Neural progenitor cell (in vitro differentiated cells): ENCODE results near the gene TRPC4AP. TPM values are rescaled to one million over a fixed set of nuclear protein-coding genes. Genes with fewer than 3 reads are reported as not detected.

Experiments
- DNase-seq: peaks from one replicate; pipeline ENCODE4 v3.0.0-alpha.2; 2016; ENCODE audit warnings: low spot score
- H2AFZ ChIP-seq: fragments of 200-600 bp; sonication (generic); replicated peaks from 2 replicates; pipeline ENCODE4 v1.6.1; 2016; ENCODE audit warnings: antibody characterized with exemption
- H3F3A ChIP-seq: fragments of 200-600 bp; sonication (generic); 2 replicates; pipeline ENCODE4 v1.6.1; 2016; ENCODE audit warnings: antibody characterized with exemption, low read depth
- H3K27ac ChIP-seq: fragments of 200-600 bp; sonication (generic); 2 replicates; pipeline ENCODE4 v1.5.1; 2016; ENCODE audit warnings: mild to moderate bottlenecking
- H3K27me3 ChIP-seq: fragments of 200-600 bp; sonication (generic); 2 replicates; pipeline ENCODE4 v1.6.1; 2016; ENCODE audit warnings: mild to moderate bottlenecking, moderate library complexity
- H3K36me3 ChIP-seq: fragments of 200-600 bp; sonication (generic); 2 replicates; pipeline ENCODE4 v1.5.1; 2016
- H3K4me1 ChIP-seq: fragments of 200-600 bp; sonication (generic); 2 replicates; pipeline ENCODE4 v1.6.1; 2016; ENCODE audit warnings: mixed run types
- H3K4me2 ChIP-seq: fragments of 200-600 bp; sonication (generic); 2 replicates; pipeline ENCODE4 v1.6.1; 2016
- H3K4me3 ChIP-seq: fragments of 200-600 bp; sonication (generic); 2 replicates; pipeline ENCODE4 v1.5.1; 2016
- H3K79me2 ChIP-seq: fragments of 200-600 bp; sonication (generic); 2 replicates; pipeline ENCODE4 v1.6.1; 2016; ENCODE audit warnings: low read depth
- H3K9ac ChIP-seq: fragments of 200-600 bp; sonication (generic); 2 replicates; pipeline ENCODE4 v1.6.1; 2016
- H3K9me3 ChIP-seq: fragments of 200-600 bp; sonication (generic); 2 replicates; pipeline ENCODE4 v1.5.1; 2016; ENCODE audit warnings: low read depth
- H4K20me1 ChIP-seq: fragments of 200-600 bp; sonication (generic); 2 replicates; pipeline ENCODE4 v1.6.1; 2016; ENCODE audit warnings: low read depth
- H3K27ac Mint-ChIP-seq: 3 replicates; pipeline ENCODE4 v1.8.0; 2021; ENCODE audit warnings: mixed read lengths
- H3K27me3 Mint-ChIP-seq: 2 replicates; pipeline ENCODE4 v1.8.0; 2022; ENCODE audit warnings: low read depth, mild to moderate bottlenecking, inconsistent platforms, moderate library complexity, mixed read lengths; ENCODE audit not compliant: insufficient read depth
- H3K36me3 Mint-ChIP-seq: 3 replicates; pipeline ENCODE4 v1.8.0; 2021; ENCODE audit warnings: mixed read lengths
- H3K4me1 Mint-ChIP-seq: 3 replicates; pipeline ENCODE4 v1.8.0; 2021; ENCODE audit warnings: mixed read lengths
- H3K4me3 Mint-ChIP-seq: 3 replicates; pipeline ENCODE4 v1.8.0; 2021; ENCODE audit warnings: mild to moderate bottlenecking, moderate library complexity, mixed read lengths
- H3K9me3 Mint-ChIP-seq: 3 replicates; pipeline ENCODE4 v1.8.0; 2020; ENCODE audit warnings: mixed read lengths
- EZH2 ChIP-seq: fragments of 200-600 bp; sonication (generic); IDR thresholded peaks from 2 replicates; pipeline ENCODE4 v1.6.1; 2017; ENCODE audit warnings: antibody characterized with exemption, mild to moderate bottlenecking, moderate library complexity
- EZH2phosphoT487 ChIP-seq: fragments of 200-600 bp; sonication (generic); IDR thresholded peaks from 2 replicates; pipeline ENCODE4 v1.6.1; 2017; ENCODE audit warnings: antibody characterized with exemption
- total RNA-seq: library from RNA; depleted of rRNA; stranded (reverse); fragments of >200 nt; gene quantifications from 2 replicates; pipeline ENCODE4 v1.2.3, GENCODE V29; 2015; ENCODE audit warnings: low replicate concordance
- TF ChIP-seq, protein P1 (sequence below): fragments of 200-600 bp; sonication (generic); IDR thresholded peaks from 2 replicates; pipeline ENCODE4 v1.5.1; 2017; ENCODE audit warnings: antibody characterized with exemption, mild to moderate bottlenecking

TRPC4AP gene
- total RNA-seq, 1 donor from 2014 or later = 73.0 TPM

DNA sequence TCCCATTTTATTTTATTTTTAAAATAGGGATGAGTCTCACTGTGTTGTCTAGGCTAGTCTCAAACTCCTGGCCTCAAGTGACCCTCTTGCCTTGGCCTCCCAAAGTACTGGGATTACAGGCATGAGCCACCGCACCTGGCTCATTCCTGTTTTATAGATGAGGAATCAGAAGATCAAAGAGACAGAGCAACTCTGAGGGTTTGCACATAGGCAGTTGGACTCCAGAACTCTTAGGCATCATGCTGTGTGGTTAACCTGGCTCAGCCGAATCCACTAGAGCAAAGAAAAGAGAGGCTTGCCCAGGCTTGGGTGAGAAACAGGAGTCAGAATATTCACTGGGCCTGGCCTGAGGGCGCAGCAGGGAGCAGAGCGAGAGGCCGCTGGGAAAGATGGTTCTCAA is 127.6 kb downstream of the TRPC4AP start:
- no peak for DNase-seq
- no peaks in the 10 kb centered on the region for H3K36me3 Mint-ChIP-seq
- Histone ChIP-seq H4K20me1 (no peaks in the 10 kb centered on the region), H3K27me3 (no peaks in the 10 kb centered on the region), H3K9me3 (no peaks in the 10 kb centered on the region), H3K79me2 (no peaks in the 10 kb centered on the region), H3K4me2 (no peak overlapping the region), H3F3A (no peaks in the 10 kb centered on the region), H3K9ac (no peak overlapping the region), H3K27ac (no peak overlapping the region), H2AFZ (peak overlapping the region; percentile 26), H3K36me3 (no peaks in the 10 kb centered on the region), H3K4me1 (no peaks in the 10 kb centered on the region), H3K4me3 (no peak overlapping the region)
- H3K9me3 Mint-ChIP-seq = no peaks in the 10 kb centered on the region
- peaks cover 5% of the 10 kb centered on the region for H3K27me3 Mint-ChIP-seq
- H3K27ac Mint-ChIP-seq = no peak overlapping the region
- H3K4me1 Mint-ChIP-seq = peaks cover 13% of the 10 kb centered on the region
- TF ChIP-seq, protein P1, sequence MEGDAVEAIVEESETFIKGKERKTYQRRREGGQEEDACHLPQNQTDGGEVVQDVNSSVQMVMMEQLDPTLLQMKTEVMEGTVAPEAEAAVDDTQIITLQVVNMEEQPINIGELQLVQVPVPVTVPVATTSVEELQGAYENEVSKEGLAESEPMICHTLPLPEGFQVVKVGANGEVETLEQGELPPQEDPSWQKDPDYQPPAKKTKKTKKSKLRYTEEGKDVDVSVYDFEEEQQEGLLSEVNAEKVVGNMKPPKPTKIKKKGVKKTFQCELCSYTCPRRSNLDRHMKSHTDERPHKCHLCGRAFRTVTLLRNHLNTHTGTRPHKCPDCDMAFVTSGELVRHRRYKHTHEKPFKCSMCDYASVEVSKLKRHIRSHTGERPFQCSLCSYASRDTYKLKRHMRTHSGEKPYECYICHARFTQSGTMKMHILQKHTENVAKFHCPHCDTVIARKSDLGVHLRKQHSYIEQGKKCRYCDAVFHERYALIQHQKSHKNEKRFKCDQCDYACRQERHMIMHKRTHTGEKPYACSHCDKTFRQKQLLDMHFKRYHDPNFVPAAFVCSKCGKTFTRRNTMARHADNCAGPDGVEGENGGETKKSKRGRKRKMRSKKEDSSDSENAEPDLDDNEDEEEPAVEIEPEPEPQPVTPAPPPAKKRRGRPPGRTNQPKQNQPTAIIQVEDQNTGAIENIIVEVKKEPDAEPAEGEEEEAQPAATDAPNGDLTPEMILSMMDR = no peak
- no peak for TF ChIP-seq EZH2
- no peak for TF ChIP-seq EZH2phosphoT487
- H3K4me3 Mint-ChIP-seq = no peak overlapping the region

DNA sequence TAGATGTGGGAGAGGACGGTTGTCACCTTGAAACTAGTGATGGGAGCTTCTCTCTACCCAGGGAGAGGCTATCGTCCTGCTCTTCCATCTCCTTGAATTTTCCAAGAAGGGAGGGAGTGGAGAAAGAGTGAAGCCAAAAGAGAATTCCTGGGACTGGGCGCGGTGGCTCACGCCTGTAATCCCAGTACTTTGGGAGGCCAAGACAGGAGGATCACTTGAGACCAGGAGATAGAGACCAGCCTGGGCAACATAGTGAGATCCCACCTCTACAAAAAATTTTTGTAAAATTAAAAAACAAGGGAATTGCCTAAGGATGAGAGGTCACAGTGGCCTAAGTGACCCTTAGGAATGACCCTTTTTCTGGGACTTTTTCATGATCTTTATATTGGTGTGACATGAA is 128.1 kb downstream of the TRPC4AP start:
- Histone ChIP-seq H3K9ac (no peak overlapping the region), H3K27me3 (no peaks in the 10 kb centered on the region), H3K79me2 (no peaks in the 10 kb centered on the region), H3K9me3 (no peaks in the 10 kb centered on the region), H3K27ac (no peak overlapping the region), H3K36me3 (no peaks in the 10 kb centered on the region), H4K20me1 (no peaks in the 10 kb centered on the region), H3F3A (no peaks in the 10 kb centered on the region), H3K4me1 (no peaks in the 10 kb centered on the region), H3K4me2 (no peak overlapping the region), H2AFZ (no peak overlapping the region), H3K4me3 (no peak overlapping the region)
- Mint-ChIP-seq H3K27me3 (peaks cover 3% of the 10 kb centered on the region), H3K4me1 (peaks cover 13% of the 10 kb centered on the region), H3K36me3 (no peaks in the 10 kb centered on the region), H3K9me3 (no peaks in the 10 kb centered on the region), H3K27ac (peak overlapping the region; percentile 24), H3K4me3 (no peak overlapping the region)
- no peak for DNase-seq
- TF ChIP-seq EZH2phosphoT487 = no peak
- TF ChIP-seq, protein P1 = no peak
- TF ChIP-seq EZH2 = no peak

DNA sequence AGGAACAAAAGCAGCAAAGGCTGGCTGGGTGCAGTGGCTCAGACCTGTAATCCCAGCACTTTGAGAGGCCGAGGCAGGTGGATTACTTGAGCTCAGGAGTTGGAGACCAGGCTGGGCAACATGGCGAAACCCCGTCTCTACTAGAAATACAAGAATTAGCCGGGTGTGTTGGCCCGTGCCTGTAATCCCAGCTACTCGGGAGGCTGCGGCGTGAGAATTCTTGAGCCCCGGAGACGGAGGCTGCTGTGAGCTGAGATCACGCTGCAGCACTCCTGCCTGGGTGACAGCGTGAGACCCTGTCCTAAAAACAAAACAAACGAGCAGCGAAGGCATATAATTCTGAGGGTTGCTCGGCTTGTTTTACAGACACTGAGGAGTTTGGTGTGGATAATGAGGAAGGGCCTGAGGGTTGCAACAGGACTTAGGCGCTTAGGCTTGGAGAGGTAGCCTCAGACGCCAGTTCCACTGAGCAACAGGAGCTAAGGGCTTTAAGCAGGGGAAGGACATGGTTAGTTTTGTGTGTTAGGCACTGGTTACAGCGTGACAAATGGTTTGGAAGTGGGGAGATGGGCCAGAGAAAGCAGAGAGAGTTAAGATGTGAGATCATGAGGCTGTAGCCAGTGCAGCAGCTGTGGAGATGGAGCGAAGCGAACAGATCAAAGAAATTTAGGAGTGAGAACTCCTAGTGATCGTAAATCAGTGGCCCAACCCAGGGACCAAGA is 135.7 kb downstream of the TRPC4AP start:
- peak overlapping the region; percentile 51 for H2AFZ ChIP-seq
- H3K27me3 Mint-ChIP-seq = peaks cover 4% of the 10 kb centered on the region
- H3K9me3 ChIP-seq = no peaks in the 10 kb centered on the region
- no peak overlapping the region for H3K4me2 ChIP-seq
- peaks cover 41% of the 10 kb centered on the region for H3K4me1 Mint-ChIP-seq
- no peak for DNase-seq
- peaks cover 13% of the 10 kb centered on the region for H3K4me1 ChIP-seq
- no peak overlapping the region for H3K27ac ChIP-seq
- TF ChIP-seq, protein P1 = no peak
- TF ChIP-seq EZH2phosphoT487 (no peak), EZH2 (no peak)
- H3F3A ChIP-seq = peaks cover 20% of the 10 kb centered on the region
- no peaks in the 10 kb centered on the region for H3K27me3 ChIP-seq
- H3K79me2 ChIP-seq = peaks cover 11% of the 10 kb centered on the region
- H3K27ac Mint-ChIP-seq = peak overlapping the region; percentile 99
- no peaks in the 10 kb centered on the region for H3K9me3 Mint-ChIP-seq
- peak overlapping the region; percentile 95 for H3K4me3 Mint-ChIP-seq
- no peak overlapping the region for H3K4me3 ChIP-seq
- no peaks in the 10 kb centered on the region for H3K36me3 ChIP-seq
- H3K9ac ChIP-seq = no peak overlapping the region
- no peaks in the 10 kb centered on the region for H3K36me3 Mint-ChIP-seq
- no peaks in the 10 kb centered on the region for H4K20me1 ChIP-seq
